Esophagus muscularis mucosa (tissue), 2 donors: ENCODE measurements around the gene TNFRSF21.

Experiments
- EP300 ChIP-seq: sonication (generic); formaldehyde crosslinking; IDR thresholded peaks from one replicate; pipeline ENCODE4 v1.6.1; 2017; ENCODE audit warnings: antibody characterized with exemption
- POLR2A ChIP-seq: fragments of 450-650 bp; IDR thresholded peaks from one replicate; pipeline ENCODE4 v1.6.1; 2017; ENCODE audit warnings: antibody characterized with exemption, moderate library complexity, mild to moderate bottlenecking, low read depth

GRCh38 chr6:47197682-47198640 is 111.7 kb downstream of the TNFRSF21 start:
- TF ChIP-seq POLR2A (no peak), EP300 (no peak)
